ENCODE results near the gene RALGAPA1. TPM values are rescaled to one million over a fixed set of nuclear protein-coding genes. Genes with fewer than 3 reads are reported as not detected.

The RALGAPA1 gene
- total and polyA plus RNA-seq, 2 of the 13 experiments (the other 11 are each of a cell fraction or from before 2014, with no cell fraction given) = 65.0 to 89.2 TPM

- no peak for TF ChIP-seq ZNF407 (CRISPR knock-in tag; IDR thresholded peaks at IDR 0.05; ENCODE audit: not compliant biosample characterization)
- TF ChIP-seq SRF (IDR thresholded peaks at IDR 0.05; ENCODE audit: low read depth, low read length) = no peak
- TF ChIP-seq NFYC (CRISPR knock-in tag; IDR thresholded peaks at IDR 0.05) = no peak
- TF ChIP-seq, protein P1, sequence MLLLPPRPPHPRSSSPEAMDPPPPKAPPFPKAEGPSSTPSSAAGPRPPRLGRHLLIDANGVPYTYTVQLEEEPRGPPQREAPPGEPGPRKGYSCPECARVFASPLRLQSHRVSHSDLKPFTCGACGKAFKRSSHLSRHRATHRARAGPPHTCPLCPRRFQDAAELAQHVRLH (CRISPR knock-in tag; IDR thresholded peaks at IDR 0.05; ENCODE audit: borderline replicate concordance, low read depth) = peak; percentile 88
- no peak for TF ChIP-seq ZNF281 (CRISPR knock-in tag; IDR thresholded peaks at IDR 0.05; ENCODE audit: borderline replicate concordance)
- no peak for TF ChIP-seq MED13 (CRISPR knock-in tag; IDR thresholded peaks at IDR 0.05)
- no peak for TF ChIP-seq ZNF556 (CRISPR knock-in tag; IDR thresholded peaks at IDR 0.05; ENCODE audit: borderline replicate concordance)
- no peak for TF ChIP-seq ZNF597 (CRISPR knock-in tag; IDR thresholded peaks at IDR 0.05)
- TF ChIP-seq NCOA1 (CRISPR knock-in tag; IDR thresholded peaks at IDR 0.05) = no peak
- TF ChIP-seq AKAP8 (CRISPR knock-in tag; IDR thresholded peaks at IDR 0.05) = no peak
- no peak for TF ChIP-seq CBX5 (CRISPR knock-in tag; IDR thresholded peaks at IDR 0.05; ENCODE audit: borderline replicate concordance)
- TF ChIP-seq PRDM4 (CRISPR knock-in tag; IDR thresholded peaks at IDR 0.05; ENCODE audit: borderline replicate concordance) = no peak
- no peak for TF ChIP-seq ZNF274 (CRISPR knock-in tag; IDR thresholded peaks at IDR 0.05)
Observed at GRCh38 chr14:35821564-35822411, 12.7 kb upstream of the RALGAPA1 start (continued).
